ENCODE measurements around the gene PLOD1. TPM values are rescaled to one million over a fixed set of nuclear protein-coding genes. Genes with fewer than 3 reads are reported as not detected.
A peak's percentile ranks its signal among the peaks of the same experiment; 100 is the strongest.

The PLOD1 gene
- total and polyA plus RNA-seq, 5 donors from 2014 or later = 2.2 to 6.6 (median 3.2) TPM

- H3K4me3 ChIP-seq (ENCODE audit: low read depth, low read length) = no peak overlapping the region
- H3K9me3 Mint-ChIP-seq = no peaks in the 10 kb centered on the region
- H3K4me1 Mint-ChIP-seq = no peaks in the 10 kb centered on the region
- H3K36me3 Mint-ChIP-seq = peaks cover 41% of the 10 kb centered on the region
- peaks cover 78% of the 10 kb centered on the region for H3K36me3 ChIP-seq (ENCODE audit: control insufficient read depth, insufficient read depth, low read length)
- no peaks in the 10 kb centered on the region for H3K27me3 Mint-ChIP-seq
- H3K4me3 Mint-ChIP-seq = no peak overlapping the region
- H3K4me1 ChIP-seq (ENCODE audit: control insufficient read depth, insufficient read depth, low read length, poor library complexity, severe bottlenecking) = no peaks in the 10 kb centered on the region
- DNase-seq (no peak), ATAC-seq (ENCODE audit: low read depth in 2 of 2) (no peak)
- H3K9me3 ChIP-seq (ENCODE audit: control insufficient read depth in 2 of 2, low read length in 2 of 2) = no peaks in the 10 kb centered on the region
- H3K27ac ChIP-seq (ENCODE audit: insufficient read depth, low read length, poor library complexity, severe bottlenecking) = no peak overlapping the region
- H3K27ac Mint-ChIP-seq = no peak overlapping the region
- no peaks in the 10 kb centered on the region for H3K27me3 ChIP-seq (ENCODE audit: control insufficient read depth, insufficient read depth, low read length)
Observed at GRCh38 chr1:11998636-11999035, 64.1 kb downstream of the PLOD1 start.

DNA sequence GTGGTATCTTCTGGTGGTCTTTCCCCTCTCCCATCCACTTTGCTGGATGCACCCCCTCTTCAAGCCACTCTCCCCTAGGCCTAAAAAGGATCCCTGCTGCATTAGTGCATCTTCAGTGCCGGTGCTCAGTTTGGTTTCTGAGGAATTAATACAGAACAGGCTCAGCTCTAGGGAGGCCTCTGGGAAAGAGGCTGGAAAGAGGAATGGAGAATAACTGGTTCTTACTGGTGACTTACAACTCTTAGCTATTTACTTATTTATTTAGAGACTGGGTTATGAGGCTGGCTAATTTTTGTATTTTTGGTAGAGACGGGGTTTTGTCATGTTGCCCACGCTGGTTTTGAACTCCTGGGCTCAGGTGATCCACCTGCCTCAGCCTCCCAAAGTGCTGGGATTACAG lies 64.7 kb downstream of the PLOD1 start:
- no peaks in the 10 kb centered on the region for H3K9me3 Mint-ChIP-seq
- Histone ChIP-seq H3K27ac (ENCODE audit: insufficient read depth, low read length, poor library complexity, severe bottlenecking) (no peak overlapping the region), H3K9me3 (ENCODE audit: control insufficient read depth in 2 of 2, low read length in 2 of 2) (no peaks in the 10 kb centered on the region), H3K36me3 (ENCODE audit: control insufficient read depth, insufficient read depth, low read length) (peaks cover 80% of the 10 kb centered on the region), H3K4me3 (ENCODE audit: low read depth, low read length) (no peak overlapping the region), H3K4me1 (ENCODE audit: control insufficient read depth, insufficient read depth, low read length, poor library complexity, severe bottlenecking) (no peaks in the 10 kb centered on the region), H3K27me3 (ENCODE audit: control insufficient read depth, insufficient read depth, low read length) (no peaks in the 10 kb centered on the region)
- no peaks in the 10 kb centered on the region for H3K27me3 Mint-ChIP-seq
- DNase-seq (no peak), ATAC-seq (ENCODE audit: low read depth in 2 of 2) (no peak)
- H3K4me3 Mint-ChIP-seq = no peak overlapping the region
- H3K27ac Mint-ChIP-seq = no peak overlapping the region
- H3K36me3 Mint-ChIP-seq = peaks cover 46% of the 10 kb centered on the region
- H3K4me1 Mint-ChIP-seq = no peaks in the 10 kb centered on the region

GRCh38 chr1:12001249-12001917 lies 66.9 kb downstream of the PLOD1 start:
- Mint-ChIP-seq H3K4me3 (no peak overlapping the region), H3K9me3 (no peaks in the 10 kb centered on the region), H3K36me3 (peaks cover 47% of the 10 kb centered on the region), H3K27me3 (no peaks in the 10 kb centered on the region), H3K4me1 (no peaks in the 10 kb centered on the region), H3K27ac (no peak overlapping the region)
- ATAC-seq (ENCODE audit: low read depth in 2 of 2) = no peak
- H3K27ac ChIP-seq (ENCODE audit: insufficient read depth, low read length, poor library complexity, severe bottlenecking) = no peak overlapping the region
- no peaks in the 10 kb centered on the region for H3K27me3 ChIP-seq (ENCODE audit: control insufficient read depth, insufficient read depth, low read length)
- peaks cover 82% of the 10 kb centered on the region for H3K36me3 ChIP-seq (ENCODE audit: control insufficient read depth, insufficient read depth, low read length)
- no peaks in the 10 kb centered on the region for H3K9me3 ChIP-seq (ENCODE audit: control insufficient read depth in 2 of 2, low read length in 2 of 2)
- H3K4me3 ChIP-seq (ENCODE audit: low read depth, low read length) = no peak overlapping the region
- DNase-seq = peak in 2 of 3 donors; percentile 21 to 72
- H3K4me1 ChIP-seq (ENCODE audit: control insufficient read depth, insufficient read depth, low read length, poor library complexity, severe bottlenecking) = no peaks in the 10 kb centered on the region

GRCh38 chr1:12001996-12002493 lies 67.5 kb downstream of the PLOD1 start:
- Mint-ChIP-seq H3K4me3 (no peak overlapping the region), H3K9me3 (no peaks in the 10 kb centered on the region), H3K27ac (peak overlapping the region in 1 of 3 donors; percentile 17), H3K36me3 (peaks cover 46% of the 10 kb centered on the region), H3K27me3 (no peaks in the 10 kb centered on the region), H3K4me1 (no peaks in the 10 kb centered on the region)
- ATAC-seq (ENCODE audit: low read depth in 2 of 2) (no peak), DNase-seq (no peak)
- no peak overlapping the region for H3K27ac ChIP-seq (ENCODE audit: insufficient read depth, low read length, poor library complexity, severe bottlenecking)
- no peak overlapping the region for H3K4me3 ChIP-seq (ENCODE audit: low read depth, low read length)
- H3K4me1 ChIP-seq (ENCODE audit: control insufficient read depth, insufficient read depth, low read length, poor library complexity, severe bottlenecking) = no peaks in the 10 kb centered on the region
- H3K36me3 ChIP-seq (ENCODE audit: control insufficient read depth, insufficient read depth, low read length) = peaks cover 84% of the 10 kb centered on the region
- H3K27me3 ChIP-seq (ENCODE audit: control insufficient read depth, insufficient read depth, low read length) = no peaks in the 10 kb centered on the region
- H3K9me3 ChIP-seq (ENCODE audit: control insufficient read depth in 2 of 2, low read length in 2 of 2) = no peaks in the 10 kb centered on the region

DNA sequence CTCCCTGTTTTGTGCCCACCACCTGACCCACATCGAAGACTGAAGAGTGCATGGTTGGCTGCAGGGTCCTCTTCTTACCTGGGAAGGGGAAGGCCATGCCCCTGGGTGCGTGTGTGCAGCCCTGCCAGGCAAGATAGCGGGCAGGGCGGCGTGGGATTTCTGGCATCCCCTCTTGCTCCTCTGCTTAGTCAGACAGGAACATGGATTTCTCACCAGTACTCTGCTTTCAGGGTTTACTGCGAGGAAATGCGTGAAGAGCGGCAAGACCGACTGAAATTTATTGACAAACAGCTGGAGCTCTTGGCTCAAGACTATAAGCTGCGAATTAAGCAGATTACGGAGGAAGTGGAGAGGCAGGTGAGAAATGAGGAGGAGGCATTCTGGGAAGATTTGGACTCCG lies 69.2 kb downstream of the PLOD1 start:
- Histone ChIP-seq H3K27ac (ENCODE audit: insufficient read depth, low read length, poor library complexity, severe bottlenecking) (no peak overlapping the region), H3K36me3 (ENCODE audit: control insufficient read depth, insufficient read depth, low read length) (peaks cover 79% of the 10 kb centered on the region), H3K4me3 (ENCODE audit: low read depth, low read length) (no peak overlapping the region), H3K27me3 (ENCODE audit: control insufficient read depth, insufficient read depth, low read length) (no peaks in the 10 kb centered on the region), H3K9me3 (ENCODE audit: control insufficient read depth in 2 of 2, low read length in 2 of 2) (no peaks in the 10 kb centered on the region), H3K4me1 (ENCODE audit: control insufficient read depth, insufficient read depth, low read length, poor library complexity, severe bottlenecking) (no peaks in the 10 kb centered on the region)
- no peak overlapping the region for H3K4me3 Mint-ChIP-seq
- peaks cover 51% of the 10 kb centered on the region for H3K36me3 Mint-ChIP-seq
- ATAC-seq (ENCODE audit: low read depth in 2 of 2) = no peak
- H3K27ac Mint-ChIP-seq = no peak overlapping the region
- H3K9me3 Mint-ChIP-seq = no peaks in the 10 kb centered on the region
- no peaks in the 10 kb centered on the region for H3K27me3 Mint-ChIP-seq
- no peaks in the 10 kb centered on the region for H3K4me1 Mint-ChIP-seq
- no peak for DNase-seq

DNA sequence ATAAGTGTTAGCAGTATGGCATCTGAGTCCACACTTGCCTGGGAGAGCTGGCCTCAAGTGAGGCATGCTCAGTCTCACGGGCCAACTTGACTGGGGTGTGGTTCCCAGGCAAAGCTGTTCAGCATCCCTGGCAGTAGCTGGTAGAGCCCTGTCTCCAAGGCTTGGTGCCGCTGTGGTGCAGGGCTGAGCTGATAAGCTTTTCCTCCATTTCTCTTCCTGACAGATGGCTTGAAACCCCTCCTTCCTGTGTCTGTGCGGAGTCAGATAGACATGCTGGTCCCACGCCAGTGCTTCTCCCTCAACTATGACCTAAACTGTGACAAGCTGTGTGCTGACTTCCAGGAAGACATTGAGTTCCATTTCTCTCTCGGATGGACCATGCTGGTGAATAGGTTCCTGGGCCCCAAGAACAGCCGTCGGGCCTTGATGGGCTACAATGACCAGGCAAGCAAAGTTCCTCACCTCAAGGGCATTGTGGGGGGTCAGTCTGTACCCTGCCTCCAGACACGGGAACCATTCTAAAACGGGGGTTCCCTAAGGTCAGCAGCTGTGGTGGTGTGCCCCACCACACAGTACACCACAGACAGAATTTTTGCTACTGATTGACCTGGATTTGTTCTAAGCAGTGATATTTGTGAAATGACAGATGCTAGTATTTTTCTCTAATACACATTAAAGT lies 71.1 kb downstream of the PLOD1 start:
- H3K4me1 Mint-ChIP-seq = no peaks in the 10 kb centered on the region
- Histone ChIP-seq H3K36me3 (ENCODE audit: control insufficient read depth, insufficient read depth, low read length) (peaks cover 77% of the 10 kb centered on the region), H3K27me3 (ENCODE audit: control insufficient read depth, insufficient read depth, low read length) (no peaks in the 10 kb centered on the region), H3K4me1 (ENCODE audit: control insufficient read depth, insufficient read depth, low read length, poor library complexity, severe bottlenecking) (no peaks in the 10 kb centered on the region), H3K27ac (ENCODE audit: insufficient read depth, low read length, poor library complexity, severe bottlenecking) (no peak overlapping the region), H3K9me3 (ENCODE audit: control insufficient read depth in 2 of 2, low read length in 2 of 2) (no peaks in the 10 kb centered on the region), H3K4me3 (ENCODE audit: low read depth, low read length) (no peak overlapping the region)
- H3K36me3 Mint-ChIP-seq = peaks cover 51% of the 10 kb centered on the region
- no peaks in the 10 kb centered on the region for H3K27me3 Mint-ChIP-seq
- no peak overlapping the region for H3K4me3 Mint-ChIP-seq
- DNase-seq (no peak), ATAC-seq (ENCODE audit: low read depth in 2 of 2) (no peak)
- no peaks in the 10 kb centered on the region for H3K9me3 Mint-ChIP-seq
- H3K27ac Mint-ChIP-seq = no peak overlapping the region

DNA sequence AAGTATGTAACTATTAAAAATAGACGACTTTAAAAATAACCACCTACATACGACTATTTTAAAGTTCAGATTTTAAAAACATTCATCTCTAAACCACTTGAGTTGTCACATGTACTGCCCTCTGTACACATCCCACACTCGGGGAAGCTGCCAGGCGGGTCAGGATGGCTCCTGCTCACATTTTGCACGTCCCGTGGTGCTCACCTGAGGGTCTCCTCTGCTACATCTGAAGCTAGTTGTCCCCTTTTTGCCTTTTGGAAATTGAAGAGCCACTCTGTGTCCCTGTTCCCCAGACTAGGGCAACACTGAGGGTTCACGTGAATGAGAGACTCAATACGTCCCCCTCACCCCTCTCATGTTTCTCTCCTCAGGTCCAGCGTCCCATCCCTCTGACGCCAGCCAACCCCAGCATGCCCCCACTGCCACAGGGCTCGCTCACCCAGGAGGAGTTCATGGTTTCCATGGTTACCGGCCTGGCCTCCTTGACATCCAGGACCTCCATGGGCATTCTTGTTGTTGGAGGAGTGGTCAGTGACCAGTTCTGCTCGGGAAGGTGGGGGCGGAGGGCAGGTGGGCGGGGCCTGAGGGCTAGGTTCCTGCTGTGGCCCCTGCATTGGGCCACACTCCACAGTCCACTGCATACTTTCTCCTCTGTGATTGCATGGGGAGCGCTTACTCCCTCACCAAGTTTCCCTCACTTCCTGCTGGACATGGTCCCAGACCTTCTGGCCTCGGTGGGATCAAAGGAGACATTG lies 71.8 kb downstream of the PLOD1 start:
- Mint-ChIP-seq H3K36me3 (peaks cover 49% of the 10 kb centered on the region), H3K4me1 (no peaks in the 10 kb centered on the region), H3K9me3 (no peaks in the 10 kb centered on the region), H3K27me3 (no peaks in the 10 kb centered on the region), H3K4me3 (no peak overlapping the region), H3K27ac (no peak overlapping the region)
- Histone ChIP-seq H3K36me3 (ENCODE audit: control insufficient read depth, insufficient read depth, low read length) (peaks cover 80% of the 10 kb centered on the region), H3K4me3 (ENCODE audit: low read depth, low read length) (no peak overlapping the region), H3K27me3 (ENCODE audit: control insufficient read depth, insufficient read depth, low read length) (no peaks in the 10 kb centered on the region), H3K27ac (ENCODE audit: insufficient read depth, low read length, poor library complexity, severe bottlenecking) (no peak overlapping the region), H3K9me3 (ENCODE audit: control insufficient read depth in 2 of 2, low read length in 2 of 2) (no peaks in the 10 kb centered on the region), H3K4me1 (ENCODE audit: control insufficient read depth, insufficient read depth, low read length, poor library complexity, severe bottlenecking) (no peaks in the 10 kb centered on the region)
- ATAC-seq (ENCODE audit: low read depth in 2 of 2) = no peak
- DNase-seq = no peak
